ENCODE results near the gene CDADC1. TPM values are rescaled to one million over a fixed set of nuclear protein-coding genes. Genes with fewer than 3 reads are reported as not detected.
A peak's percentile ranks its signal among the peaks of the same experiment; 100 is the strongest.

Gene CDADC1
- total and polyA plus RNA-seq, 2 of the 13 experiments (the other 11 are each of a cell fraction or from before 2014, with no cell fraction given), result 2.4 to 9.0 TPM

- TF ChIP-seq SMARCC2 (IDR thresholded peaks at IDR 0.05), result no peak
- no peak for TF ChIP-seq PAF1 (CRISPR knock-in tag; IDR thresholded peaks at IDR 0.05)
- TF ChIP-seq ZBTB8A (CRISPR knock-in tag; IDR thresholded peaks at IDR 0.05; ENCODE audit: borderline replicate concordance, low read depth), result no peak
- TF ChIP-seq HNF4A (CRISPR knock-in tag; IDR thresholded peaks at IDR 0.05), result no peak
- TF ChIP-seq, protein P1, sequence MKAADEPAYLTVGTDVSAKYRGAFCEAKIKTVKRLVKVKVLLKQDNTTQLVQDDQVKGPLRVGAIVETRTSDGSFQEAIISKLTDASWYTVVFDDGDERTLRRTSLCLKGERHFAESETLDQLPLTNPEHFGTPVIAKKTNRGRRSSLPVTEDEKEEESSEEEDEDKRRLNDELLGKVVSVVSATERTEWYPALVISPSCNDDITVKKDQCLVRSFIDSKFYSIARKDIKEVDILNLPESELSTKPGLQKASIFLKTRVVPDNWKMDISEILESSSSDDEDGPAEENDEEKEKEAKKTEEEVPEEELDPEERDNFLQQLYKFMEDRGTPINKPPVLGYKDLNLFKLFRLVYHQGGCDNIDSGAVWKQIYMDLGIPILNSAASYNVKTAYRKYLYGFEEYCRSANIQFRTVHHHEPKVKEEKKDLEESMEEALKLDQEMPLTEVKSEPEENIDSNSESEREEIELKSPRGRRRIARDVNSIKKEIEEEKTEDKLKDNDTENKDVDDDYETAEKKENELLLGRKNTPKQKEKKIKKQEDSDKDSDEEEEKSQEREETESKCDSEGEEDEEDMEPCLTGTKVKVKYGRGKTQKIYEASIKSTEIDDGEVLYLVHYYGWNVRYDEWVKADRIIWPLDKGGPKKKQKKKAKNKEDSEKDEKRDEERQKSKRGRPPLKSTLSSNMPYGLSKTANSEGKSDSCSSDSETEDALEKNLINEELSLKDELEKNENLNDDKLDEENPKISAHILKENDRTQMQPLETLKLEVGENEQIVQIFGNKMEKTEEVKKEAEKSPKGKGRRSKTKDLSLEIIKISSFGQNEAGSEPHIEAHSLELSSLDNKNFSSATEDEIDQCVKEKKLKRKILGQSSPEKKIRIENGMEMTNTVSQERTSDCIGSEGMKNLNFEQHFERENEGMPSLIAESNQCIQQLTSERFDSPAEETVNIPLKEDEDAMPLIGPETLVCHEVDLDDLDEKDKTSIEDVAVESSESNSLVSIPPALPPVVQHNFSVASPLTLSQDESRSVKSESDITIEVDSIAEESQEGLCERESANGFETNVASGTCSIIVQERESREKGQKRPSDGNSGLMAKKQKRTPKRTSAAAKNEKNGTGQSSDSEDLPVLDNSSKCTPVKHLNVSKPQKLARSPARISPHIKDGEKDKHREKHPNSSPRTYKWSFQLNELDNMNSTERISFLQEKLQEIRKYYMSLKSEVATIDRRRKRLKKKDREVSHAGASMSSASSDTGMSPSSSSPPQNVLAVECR (CRISPR knock-in tag; IDR thresholded peaks at IDR 0.05; ENCODE audit: borderline replicate concordance), result peak; percentile 98
- no peak; the same call in 1 of the 2 replicates for TF ChIP-seq JUN (CRISPR knock-in tag; IDR thresholded peaks at IDR 0.05)
- no peak for TF ChIP-seq GTF2F1 (IDR thresholded peaks at IDR 0.05; ENCODE audit: low read length)
- no peak for TF ChIP-seq SSRP1 (CRISPR knock-in tag; IDR thresholded peaks at IDR 0.05)
- TF ChIP-seq MED1 (CRISPR knock-in tag; IDR thresholded peaks at IDR 0.05), result peak; percentile 72
- no peak for TF ChIP-seq HINFP (CRISPR knock-in tag; IDR thresholded peaks at IDR 0.05; ENCODE audit: low read depth)
- no peak for TF ChIP-seq CC2D1A (CRISPR knock-in tag; IDR thresholded peaks at IDR 0.05)
- no peak for TF ChIP-seq PRMT3 (CRISPR knock-in tag; IDR thresholded peaks at IDR 0.05; ENCODE audit: borderline replicate concordance, low read depth)
- TF ChIP-seq ZNF24 (IDR thresholded peaks at IDR 0.05), result no peak
- TF ChIP-seq NBN (conservative IDR thresholded peaks at IDR 0.05), result no peak
- no peak for TF ChIP-seq SRSF9 (IDR thresholded peaks at IDR 0.05; ENCODE audit: borderline replicate concordance, insufficient read depth, low read depth, low read length, poor library complexity, severe bottlenecking)
- 0 out of 2 replicates have a peak, but pooled peaks have one; percentile 23 for TF ChIP-seq ARNTL (CRISPR knock-in tag; IDR thresholded peaks at IDR 0.05)
- TF ChIP-seq, protein P2, sequence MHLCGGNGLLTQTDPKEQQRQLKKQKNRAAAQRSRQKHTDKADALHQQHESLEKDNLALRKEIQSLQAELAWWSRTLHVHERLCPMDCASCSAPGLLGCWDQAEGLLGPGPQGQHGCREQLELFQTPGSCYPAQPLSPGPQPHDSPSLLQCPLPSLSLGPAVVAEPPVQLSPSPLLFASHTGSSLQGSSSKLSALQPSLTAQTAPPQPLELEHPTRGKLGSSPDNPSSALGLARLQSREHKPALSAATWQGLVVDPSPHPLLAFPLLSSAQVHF (CRISPR knock-in tag; IDR thresholded peaks at IDR 0.05), result no peak
- TF ChIP-seq ZNF773 (CRISPR knock-in tag; IDR thresholded peaks at IDR 0.05; ENCODE audit: borderline replicate concordance), result no peak
- TF ChIP-seq BRD4 (CRISPR knock-in tag; IDR thresholded peaks at IDR 0.05), result no peak
- TF ChIP-seq, protein P3, sequence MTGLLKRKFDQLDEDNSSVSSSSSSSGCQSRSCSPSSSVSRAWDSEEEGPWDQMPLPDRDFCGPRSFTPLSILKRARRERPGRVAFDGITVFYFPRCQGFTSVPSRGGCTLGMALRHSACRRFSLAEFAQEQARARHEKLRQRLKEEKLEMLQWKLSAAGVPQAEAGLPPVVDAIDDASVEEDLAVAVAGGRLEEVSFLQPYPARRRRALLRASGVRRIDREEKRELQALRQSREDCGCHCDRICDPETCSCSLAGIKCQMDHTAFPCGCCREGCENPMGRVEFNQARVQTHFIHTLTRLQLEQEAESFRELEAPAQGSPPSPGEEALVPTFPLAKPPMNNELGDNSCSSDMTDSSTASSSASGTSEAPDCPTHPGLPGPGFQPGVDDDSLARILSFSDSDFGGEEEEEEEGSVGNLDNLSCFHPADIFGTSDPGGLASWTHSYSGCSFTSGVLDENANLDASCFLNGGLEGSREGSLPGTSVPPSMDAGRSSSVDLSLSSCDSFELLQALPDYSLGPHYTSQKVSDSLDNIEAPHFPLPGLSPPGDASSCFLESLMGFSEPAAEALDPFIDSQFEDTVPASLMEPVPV (CRISPR knock-in tag; IDR thresholded peaks at IDR 0.05), result peak; percentile 46; the same call in 1 of the 2 replicates
- peak; percentile 60; the same call in 1 of the 2 replicates for TF ChIP-seq CBX5 (CRISPR knock-in tag; IDR thresholded peaks at IDR 0.05; ENCODE audit: borderline replicate concordance)
- TF ChIP-seq ZNF33A (CRISPR knock-in tag; IDR thresholded peaks at IDR 0.05; ENCODE audit: borderline replicate concordance), result no peak
Observed at GRCh38 chr13:49247643-49248621, at the start of gene CDADC1 (continued).

All from HepG2 (cell line).